ENCODE results near the gene FBN2.

DNA sequence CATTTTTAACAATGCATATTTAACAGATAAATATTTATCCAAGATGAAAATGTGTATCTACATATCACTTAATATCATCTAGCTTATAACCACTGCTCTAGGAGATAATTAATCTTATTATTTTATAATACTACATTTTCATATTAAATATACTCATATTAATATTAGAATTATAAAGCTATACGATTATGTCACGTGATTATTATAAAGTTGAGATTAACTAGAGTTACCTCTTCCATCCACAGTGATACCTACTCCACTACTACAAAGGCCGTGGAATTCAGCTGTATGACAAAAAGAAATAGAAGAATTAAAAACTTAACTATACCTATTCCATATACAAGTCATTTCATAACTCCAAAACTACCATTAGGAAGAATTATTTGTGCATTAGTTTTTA, 171.9 kb downstream of the FBN2 start:
- TF ChIP-seq, protein P1, sequence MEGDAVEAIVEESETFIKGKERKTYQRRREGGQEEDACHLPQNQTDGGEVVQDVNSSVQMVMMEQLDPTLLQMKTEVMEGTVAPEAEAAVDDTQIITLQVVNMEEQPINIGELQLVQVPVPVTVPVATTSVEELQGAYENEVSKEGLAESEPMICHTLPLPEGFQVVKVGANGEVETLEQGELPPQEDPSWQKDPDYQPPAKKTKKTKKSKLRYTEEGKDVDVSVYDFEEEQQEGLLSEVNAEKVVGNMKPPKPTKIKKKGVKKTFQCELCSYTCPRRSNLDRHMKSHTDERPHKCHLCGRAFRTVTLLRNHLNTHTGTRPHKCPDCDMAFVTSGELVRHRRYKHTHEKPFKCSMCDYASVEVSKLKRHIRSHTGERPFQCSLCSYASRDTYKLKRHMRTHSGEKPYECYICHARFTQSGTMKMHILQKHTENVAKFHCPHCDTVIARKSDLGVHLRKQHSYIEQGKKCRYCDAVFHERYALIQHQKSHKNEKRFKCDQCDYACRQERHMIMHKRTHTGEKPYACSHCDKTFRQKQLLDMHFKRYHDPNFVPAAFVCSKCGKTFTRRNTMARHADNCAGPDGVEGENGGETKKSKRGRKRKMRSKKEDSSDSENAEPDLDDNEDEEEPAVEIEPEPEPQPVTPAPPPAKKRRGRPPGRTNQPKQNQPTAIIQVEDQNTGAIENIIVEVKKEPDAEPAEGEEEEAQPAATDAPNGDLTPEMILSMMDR (IDR thresholded peaks at IDR 0.05) = no peak
- no peak for TF ChIP-seq POLR2A (IDR thresholded peaks at IDR 0.05)
- TF ChIP-seq EP300 (IDR thresholded peaks at IDR 0.05) = no peak
